Fibroblast of lung (primary cell): Measurements from ENCODE around the gene TSHR.

Source experiments
- CTCF ChIP-seq, 2 donors: IDR thresholded peaks in 1 of 2; conservative IDR thresholded peaks in 1 of 2; 1 replicate in 1 of 2; 2 replicates in 1 of 2; pipeline ENCODE4 v1.5.1; 2011 to 2012; ENCODE audit warnings: low read length in 2 of 2, control low read depth in 1 of 2, inconsistent platforms in 1 of 2, low read depth in 1 of 2, mild to moderate bottlenecking in 1 of 2
- EZH2 ChIP-seq: IDR thresholded peaks from 2 replicates; pipeline ENCODE4 v1.5.1; 2012; ENCODE audit warnings: low read length, control low read depth, mild to moderate bottlenecking; ENCODE audit errors: missing control alignments

- TF ChIP-seq EZH2 (no peak), CTCF (conservative IDR thresholded peaks at IDR 0.05 in 1 of 2, IDR thresholded peaks at IDR 0.05 in 1 of 2; ENCODE audit: low read depth in 1 of 2, low read length in 2 of 2) (no peak)
Measured at GRCh38 chr14:81129242-81129641, 173.8 kb downstream of the TSHR start.
